ENCODE data around the gene NAV2. TPM values are rescaled to one million over a fixed set of nuclear protein-coding genes. Genes with fewer than 3 reads are reported as not detected.
A peak's percentile ranks its signal among the peaks of the same experiment; 100 is the strongest.

NAV2 gene, protein sequence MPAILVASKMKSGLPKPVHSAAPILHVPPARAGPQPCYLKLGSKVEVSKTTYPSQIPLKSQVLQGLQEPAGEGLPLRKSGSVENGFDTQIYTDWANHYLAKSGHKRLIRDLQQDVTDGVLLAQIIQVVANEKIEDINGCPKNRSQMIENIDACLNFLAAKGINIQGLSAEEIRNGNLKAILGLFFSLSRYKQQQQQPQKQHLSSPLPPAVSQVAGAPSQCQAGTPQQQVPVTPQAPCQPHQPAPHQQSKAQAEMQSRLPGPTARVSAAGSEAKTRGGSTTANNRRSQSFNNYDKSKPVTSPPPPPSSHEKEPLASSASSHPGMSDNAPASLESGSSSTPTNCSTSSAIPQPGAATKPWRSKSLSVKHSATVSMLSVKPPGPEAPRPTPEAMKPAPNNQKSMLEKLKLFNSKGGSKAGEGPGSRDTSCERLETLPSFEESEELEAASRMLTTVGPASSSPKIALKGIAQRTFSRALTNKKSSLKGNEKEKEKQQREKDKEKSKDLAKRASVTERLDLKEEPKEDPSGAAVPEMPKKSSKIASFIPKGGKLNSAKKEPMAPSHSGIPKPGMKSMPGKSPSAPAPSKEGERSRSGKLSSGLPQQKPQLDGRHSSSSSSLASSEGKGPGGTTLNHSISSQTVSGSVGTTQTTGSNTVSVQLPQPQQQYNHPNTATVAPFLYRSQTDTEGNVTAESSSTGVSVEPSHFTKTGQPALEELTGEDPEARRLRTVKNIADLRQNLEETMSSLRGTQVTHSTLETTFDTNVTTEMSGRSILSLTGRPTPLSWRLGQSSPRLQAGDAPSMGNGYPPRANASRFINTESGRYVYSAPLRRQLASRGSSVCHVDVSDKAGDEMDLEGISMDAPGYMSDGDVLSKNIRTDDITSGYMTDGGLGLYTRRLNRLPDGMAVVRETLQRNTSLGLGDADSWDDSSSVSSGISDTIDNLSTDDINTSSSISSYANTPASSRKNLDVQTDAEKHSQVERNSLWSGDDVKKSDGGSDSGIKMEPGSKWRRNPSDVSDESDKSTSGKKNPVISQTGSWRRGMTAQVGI (N-terminal part only)
- total RNA-seq (2014; rRNA removed; shearing (Covaris generic)) = 2.6 and 8.8 TPM in 2 replicates

DNA sequence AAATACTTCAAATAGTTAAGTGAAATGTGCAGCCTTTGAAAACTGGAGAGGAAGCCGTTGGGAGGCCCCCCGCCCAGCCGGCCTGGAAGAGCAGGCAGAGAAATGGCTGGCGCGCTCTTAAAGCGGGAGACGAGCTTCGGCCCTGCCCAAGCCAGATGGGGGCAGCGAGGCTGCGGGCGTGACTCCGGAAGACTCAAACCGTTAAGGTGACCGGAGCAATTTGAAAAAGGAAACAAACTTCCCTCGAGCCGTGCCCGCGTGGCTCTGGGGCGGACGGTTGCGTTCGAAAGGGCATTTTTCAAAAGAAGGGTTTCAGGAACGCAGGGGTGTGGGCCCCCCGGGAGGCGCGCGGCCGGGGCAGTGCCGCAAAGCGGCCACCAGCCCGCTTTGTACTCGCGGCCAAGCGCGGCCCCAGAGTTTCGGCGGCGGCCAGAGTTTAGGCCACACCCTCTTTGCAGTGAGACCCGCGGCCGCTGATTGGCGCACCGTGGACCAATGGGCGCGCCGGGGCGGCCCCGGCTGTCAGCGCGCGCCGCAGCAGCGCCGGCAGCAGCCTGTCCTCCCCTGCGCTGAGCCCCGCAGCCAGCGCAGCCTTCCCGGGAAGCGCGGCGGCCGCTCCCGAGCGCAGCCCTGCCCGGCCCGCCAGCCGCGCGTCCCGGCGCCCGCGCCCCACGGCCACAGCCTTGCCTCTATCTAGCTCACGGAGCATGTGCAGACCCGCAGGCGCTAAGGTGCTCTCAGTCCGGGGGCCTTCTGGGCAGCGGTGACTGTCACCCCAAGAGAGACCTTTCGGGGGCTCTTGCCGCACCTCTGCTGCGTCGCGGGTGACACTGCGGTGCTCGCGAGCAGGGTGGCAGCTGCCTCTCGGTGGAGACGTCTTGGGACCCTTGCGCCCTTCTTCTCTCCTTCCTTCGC is at the start of gene NAV2:
Gene NAV2 (plus strand): TSS at position 557 of the 915 bp plus-strand sequence. CDS start 859 bp downstream, outside the sequence.
- DNase-seq (ENCODE audit: low spot score) = peak; percentile 85

- no peak for DNase-seq (ENCODE audit: low spot score)
Measured at GRCh38 chr11:19663206-19663605, 49.4 kb upstream of the NAV2 start.

DNA sequence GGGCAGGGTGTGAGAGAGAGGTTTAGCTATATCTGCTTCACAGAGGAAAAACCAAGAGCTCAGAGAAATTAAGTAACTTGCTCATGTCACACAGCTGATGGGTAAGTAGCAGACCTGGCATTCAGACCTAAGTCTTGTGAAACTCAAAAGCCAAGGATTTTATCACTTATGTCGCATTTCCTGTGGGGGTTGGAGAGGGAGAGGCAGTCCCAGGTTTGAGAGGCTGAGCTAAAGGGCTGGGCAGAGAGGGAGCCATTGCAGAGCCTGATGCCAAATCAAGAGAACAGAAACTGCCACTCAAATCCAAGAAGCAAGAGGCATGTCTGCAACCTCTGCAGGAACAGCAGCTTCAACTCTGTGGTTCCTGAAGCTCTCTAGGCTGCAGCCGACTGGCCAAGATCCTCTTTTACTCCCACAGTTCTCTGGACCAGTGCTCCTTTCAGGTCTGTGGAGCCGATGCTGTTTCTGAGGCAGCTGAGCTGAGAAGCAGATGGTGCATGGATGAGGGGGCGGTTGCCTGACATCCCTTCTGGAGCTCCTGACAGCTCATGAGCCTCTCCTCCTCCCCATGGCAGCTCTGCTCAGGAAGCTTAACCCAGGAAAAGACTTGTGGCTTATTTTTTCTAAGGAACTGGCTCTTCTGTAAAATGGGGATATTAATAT is 47.6 kb upstream of the NAV2 start:
- peak; percentile 49 for DNase-seq (ENCODE audit: low spot score)

GRCh38 chr11:19666951-19667350 is 45.7 kb upstream of the NAV2 start:
- no peak for DNase-seq (ENCODE audit: low spot score)

- DNase-seq (ENCODE audit: low spot score) = no peak
Measured at GRCh38 chr11:19669511-19669910, 43.1 kb upstream of the NAV2 start.

- DNase-seq (ENCODE audit: low spot score) = peak; percentile 95
Measured at GRCh38 chr11:19670030-19670791, 42.4 kb upstream of the NAV2 start.

- DNase-seq (ENCODE audit: low spot score) = no peak
Measured at GRCh38 chr11:19672586-19673206, 39.9 kb upstream of the NAV2 start.

DNA sequence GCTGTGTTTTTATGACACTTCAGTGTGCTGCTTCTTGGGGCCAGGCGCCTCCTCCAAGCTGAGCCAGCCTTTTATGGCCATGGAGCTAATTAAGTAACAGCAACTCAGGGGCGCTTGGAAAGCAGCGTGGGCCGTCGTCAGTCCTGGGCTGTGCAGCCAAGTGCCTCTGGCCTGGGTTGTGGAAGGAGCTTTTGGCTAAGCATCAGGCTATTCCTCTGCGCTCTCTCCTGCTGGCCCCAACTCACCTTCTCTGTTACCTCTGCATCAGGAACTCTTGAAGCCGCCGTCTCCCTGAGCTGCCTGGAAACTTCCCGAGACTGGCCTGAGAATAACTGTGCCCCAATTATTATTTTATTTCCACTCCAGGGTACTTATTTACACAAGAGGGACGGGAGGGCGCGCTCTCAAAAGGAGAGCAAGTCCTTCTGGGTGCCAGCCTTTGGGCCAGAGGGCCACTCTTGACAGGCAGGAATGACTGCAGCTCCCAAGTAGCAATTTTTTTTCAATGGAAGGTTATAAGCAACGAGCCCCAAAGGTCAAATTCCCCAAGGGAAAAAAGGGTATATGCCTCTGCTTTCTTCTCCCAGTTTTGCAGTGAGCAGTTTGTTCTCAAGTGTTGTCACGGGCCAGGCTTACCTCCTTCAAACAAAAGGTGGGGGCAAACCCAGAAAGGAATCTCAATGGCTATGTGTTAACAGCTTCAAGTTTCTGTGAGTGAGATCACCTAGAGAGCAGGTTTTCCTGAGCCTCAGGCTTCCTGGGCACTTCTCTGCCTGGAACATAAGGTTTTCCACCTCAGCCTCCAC is 38.5 kb upstream of the NAV2 start:
- no peak for DNase-seq (ENCODE audit: low spot score)

GRCh38 chr11:19674836-19675235 is 37.8 kb upstream of the NAV2 start:
- no peak for DNase-seq (ENCODE audit: low spot score)

DNA sequence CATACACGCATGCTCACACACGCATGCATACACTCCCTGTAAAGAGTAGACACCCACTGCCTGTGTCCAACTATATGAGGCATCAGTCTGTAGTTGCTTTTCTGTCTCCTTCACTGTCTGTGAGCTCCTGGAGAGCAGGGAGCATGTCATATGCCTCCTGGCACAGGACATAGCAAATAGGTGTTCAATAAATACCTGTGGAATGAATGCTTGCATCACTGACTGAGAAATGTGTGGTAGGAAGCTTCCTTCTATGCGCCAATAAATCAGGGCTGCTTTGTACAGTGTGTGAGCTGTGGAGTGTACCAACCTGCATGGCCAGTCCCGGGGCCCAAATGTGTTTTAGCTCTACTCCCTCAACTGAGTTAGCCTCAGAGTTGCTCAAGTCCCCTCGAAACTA is 37.2 kb upstream of the NAV2 start:
- DNase-seq (ENCODE audit: low spot score) = no peak

GRCh38 chr11:19676475-19677380 is 35.9 kb upstream of the NAV2 start:
- no peak for DNase-seq (ENCODE audit: low spot score)

- no peak for DNase-seq (ENCODE audit: low spot score)
Measured at GRCh38 chr11:19677381-19678080, 35.1 kb upstream of the NAV2 start.

- peak; percentile 99 for DNase-seq (ENCODE audit: low spot score)
Measured at GRCh38 chr11:19679952-19680828, 32.4 kb upstream of the NAV2 start.

DNA sequence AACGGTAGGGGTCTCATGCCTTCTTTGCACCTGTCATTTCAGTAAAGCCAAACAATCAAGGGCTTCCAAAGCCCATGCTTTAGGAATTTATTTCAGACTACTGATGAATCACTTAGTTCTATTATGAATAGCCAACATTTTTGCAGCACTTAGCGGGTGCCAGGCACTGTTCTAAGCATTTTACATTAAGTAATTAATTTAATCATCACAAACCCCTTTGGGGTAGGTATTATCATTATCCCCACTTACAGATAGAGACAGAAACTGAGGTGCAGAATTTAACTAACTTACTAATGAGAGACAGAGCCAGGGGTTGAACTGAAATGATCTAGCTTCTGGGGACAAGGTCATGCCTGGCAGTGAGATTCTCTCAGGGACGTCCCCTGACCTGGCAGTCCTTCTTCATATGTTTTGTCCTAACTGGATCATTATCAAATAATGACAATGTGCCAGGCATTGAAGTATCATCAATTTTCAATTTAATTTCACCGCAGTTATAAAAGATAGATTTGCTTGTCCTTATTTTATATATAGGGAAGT is 31.7 kb upstream of the NAV2 start:
- peak; percentile 52 for DNase-seq (ENCODE audit: low spot score)

DNA sequence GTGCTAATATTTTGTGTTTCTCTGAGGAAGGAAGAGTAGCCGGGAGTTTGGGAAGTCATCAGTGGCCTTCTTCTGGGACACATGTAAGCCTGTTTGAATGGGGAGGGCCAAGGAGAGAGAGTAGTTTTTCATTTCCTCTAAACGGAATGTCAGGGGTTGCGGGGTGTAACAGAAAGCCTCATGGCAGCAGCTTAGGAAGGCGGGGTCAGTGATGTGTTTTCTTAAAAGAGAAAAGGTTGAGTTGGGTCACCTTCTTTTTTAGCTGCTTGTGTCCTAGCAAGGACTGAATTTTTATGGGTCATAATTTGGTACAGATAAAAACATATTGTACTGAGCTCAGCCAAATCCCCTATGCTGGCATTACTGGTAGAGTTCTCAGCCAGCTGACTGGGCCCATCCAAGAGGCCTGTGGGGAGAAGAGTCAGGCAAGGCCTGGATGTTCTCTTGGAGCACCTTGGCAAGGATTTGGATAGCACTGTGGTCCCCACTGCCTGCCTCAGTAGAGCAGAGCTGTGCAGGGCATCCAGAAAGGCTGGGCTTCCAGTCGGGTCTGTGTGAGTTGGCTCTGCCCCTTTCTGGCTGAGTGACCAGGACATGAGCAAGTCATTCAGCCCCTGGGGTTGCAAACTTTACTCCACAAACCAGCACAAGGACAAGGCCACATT is 29.4 kb upstream of the NAV2 start:
- no peak for DNase-seq (ENCODE audit: low spot score)

Measured in A172 (cell line).